ENCODE results near the gene DDX23.

The DDX23 gene

GRCh38 chr12:48851883-48852733, at the start of gene DDX23:
TSS of gene DDX23 (minus strand) at chr12:48852163. CDS start at chr12:48845782, 6,381 bp downstream.
- peak within 1 kb of the TSS; percentile 84 for H3K4me2 ChIP-seq (ENCODE audit: low read length)
- H3K27me3 ChIP-seq (ENCODE audit: control insufficient read depth, low read length), result no peaks in the 10 kb centered on the region
- H3K4me1 ChIP-seq (ENCODE audit: control insufficient read depth, low read length), result peaks cover 34% of the 10 kb centered on the region
- peak within 1 kb of the TSS; percentile 83 for H3K4me3 ChIP-seq (ENCODE audit: low read length)
- no peaks in the 10 kb centered on the region for H3K9me3 ChIP-seq (ENCODE audit: control insufficient read depth, insufficient read depth, low read length)
- H3K79me2 ChIP-seq (ENCODE audit: control insufficient read depth, low read length), result peaks cover 55% of the 10 kb centered on the region
- H3K9me2 ChIP-seq (replicated peaks; ENCODE audit: control insufficient read depth, low read length), result no peaks in the 10 kb centered on the region
- H3F3A ChIP-seq (ENCODE audit: control insufficient read depth, insufficient read depth), result peaks cover 2% of the 10 kb centered on the region; the same call in 1 of the 2 replicates
- H3K27ac ChIP-seq (ENCODE audit: low read depth, low read length), result peak within 1 kb of the TSS; percentile 63
- H4K20me1 ChIP-seq (ENCODE audit: control insufficient read depth, insufficient read depth, low read depth, low read length), result peaks cover 7% of the 10 kb centered on the region; the same call in 1 of the 2 replicates
- H3K36me3 ChIP-seq (ENCODE audit: control insufficient read depth, low read length), result peaks cover 32% of the 10 kb centered on the region
- TF ChIP-seq CTCF (IDR thresholded peaks at IDR 0.05; ENCODE audit: low read depth, low read length, poor library complexity, severe bottlenecking) (no peak), EZH2phosphoT487 (IDR thresholded peaks at IDR 0.05; ENCODE audit: borderline replicate concordance, low read length) (no peak)

- Histone ChIP-seq H4K20me1 (ENCODE audit: control insufficient read depth, insufficient read depth, low read depth, low read length) (no peaks in the 10 kb centered on the region), H3K4me1 (ENCODE audit: control insufficient read depth, low read length) (peaks cover 5% of the 10 kb centered on the region; the same call in 1 of the 2 replicates), H3K4me2 (ENCODE audit: low read length) (no peak overlapping the region), H3K36me3 (ENCODE audit: control insufficient read depth, low read length) (no peaks in the 10 kb centered on the region), H3F3A (ENCODE audit: control insufficient read depth, insufficient read depth) (no peaks in the 10 kb centered on the region), H3K9me2 (replicated peaks; ENCODE audit: control insufficient read depth, low read length) (no peaks in the 10 kb centered on the region), H3K27me3 (ENCODE audit: control insufficient read depth, low read length) (peaks cover 8% of the 10 kb centered on the region), H3K9me3 (ENCODE audit: control insufficient read depth, insufficient read depth, low read length) (no peaks in the 10 kb centered on the region), H3K4me3 (ENCODE audit: low read length) (no peak overlapping the region), H3K27ac (ENCODE audit: low read depth, low read length) (no peak overlapping the region), H3K79me2 (ENCODE audit: control insufficient read depth, low read length) (no peaks in the 10 kb centered on the region)
- TF ChIP-seq EZH2phosphoT487 (IDR thresholded peaks at IDR 0.05; ENCODE audit: borderline replicate concordance, low read length) (no peak), CTCF (IDR thresholded peaks at IDR 0.05; ENCODE audit: low read depth, low read length, poor library complexity, severe bottlenecking) (no peak)
Observed at GRCh38 chr12:48901278-48901677, 49.3 kb upstream of the DDX23 start.

GRCh38 chr12:48899651-48900050, 47.7 kb upstream of the DDX23 start:
- H3K36me3 ChIP-seq (ENCODE audit: control insufficient read depth, low read length), result no peaks in the 10 kb centered on the region
- peaks cover 8% of the 10 kb centered on the region for H3K27me3 ChIP-seq (ENCODE audit: control insufficient read depth, low read length)
- no peak overlapping the region for H3K4me3 ChIP-seq (ENCODE audit: low read length)
- no peaks in the 10 kb centered on the region for H3K79me2 ChIP-seq (ENCODE audit: control insufficient read depth, low read length)
- no peaks in the 10 kb centered on the region for H4K20me1 ChIP-seq (ENCODE audit: control insufficient read depth, insufficient read depth, low read depth, low read length)
- H3K9me2 ChIP-seq (replicated peaks; ENCODE audit: control insufficient read depth, low read length), result no peaks in the 10 kb centered on the region
- no peak overlapping the region for H3K4me2 ChIP-seq (ENCODE audit: low read length)
- H3F3A ChIP-seq (ENCODE audit: control insufficient read depth, insufficient read depth), result no peaks in the 10 kb centered on the region
- peaks cover 5% of the 10 kb centered on the region; the same call in 1 of the 2 replicates for H3K4me1 ChIP-seq (ENCODE audit: control insufficient read depth, low read length)
- TF ChIP-seq CTCF (IDR thresholded peaks at IDR 0.05; ENCODE audit: low read depth, low read length, poor library complexity, severe bottlenecking) (no peak), EZH2phosphoT487 (IDR thresholded peaks at IDR 0.05; ENCODE audit: borderline replicate concordance, low read length) (no peak)
- H3K27ac ChIP-seq (ENCODE audit: low read depth, low read length), result no peak overlapping the region
- H3K9me3 ChIP-seq (ENCODE audit: control insufficient read depth, insufficient read depth, low read length), result no peaks in the 10 kb centered on the region

Measured in DOHH2 (cell line).